Glutamatergic neuron (in vitro differentiated cells): ENCODE measurements around the gene APOL2. TPM values are rescaled to one million over a fixed set of nuclear protein-coding genes. Genes with fewer than 3 reads are reported as not detected.

Source experiments
- DNase-seq: peaks from one replicate; pipeline ENCODE4 v3.0.0; 2022
- H3K27ac Mint-ChIP-seq: one replicate; pipeline ENCODE4 v1.8.0; 2020; ENCODE audit warnings: mild to moderate bottlenecking, mixed read lengths, inconsistent platforms; ENCODE audit not compliant: unreplicated experiment
- H3K27me3 Mint-ChIP-seq: one replicate; pipeline ENCODE4 v1.8.0; 2020; ENCODE audit warnings: mild to moderate bottlenecking, moderate library complexity, mixed read lengths, inconsistent platforms; ENCODE audit not compliant: unreplicated experiment
- H3K36me3 Mint-ChIP-seq: one replicate; pipeline ENCODE4 v1.8.0; 2020; ENCODE audit warnings: mild to moderate bottlenecking, mixed read lengths, inconsistent platforms; ENCODE audit not compliant: unreplicated experiment
- H3K4me1 Mint-ChIP-seq: one replicate; pipeline ENCODE4 v1.8.0; 2020; ENCODE audit warnings: mild to moderate bottlenecking, low read depth, mixed read lengths, inconsistent platforms; ENCODE audit not compliant: unreplicated experiment
- H3K4me3 Mint-ChIP-seq: one replicate; pipeline ENCODE4 v1.8.0; 2020; ENCODE audit warnings: mild to moderate bottlenecking, mixed read lengths, inconsistent platforms; ENCODE audit not compliant: unreplicated experiment
- H3K9me3 Mint-ChIP-seq: one replicate; pipeline ENCODE4 v1.8.0; 2020; ENCODE audit warnings: mild to moderate bottlenecking, moderate library complexity, mixed read lengths, inconsistent platforms; ENCODE audit not compliant: unreplicated experiment
- CTCF ChIP-seq: fragments of 200-600 bp; sonication (generic); IDR thresholded peaks from one replicate; pipeline ENCODE4 v1.5.0; 2021; ENCODE audit not compliant: partially characterized antibody, unreplicated experiment
- total RNA-seq: library from RNA; stranded (reverse); fragmentation: NEBNext Ultra II Directional; extraction: Animal tissue kit (Norgen Biotek cat#: 25700); gene quantifications from one replicate; pipeline ENCODE4 v1.2.1, GENCODE V29; 2021; ENCODE audit not compliant: unreplicated experiment

Gene APOL2
- total RNA-seq, 1 donor from 2014 or later = not detected

- DNase-seq = no peak
- no peak overlapping the region for H3K27ac Mint-ChIP-seq
- H3K4me3 Mint-ChIP-seq = no peak overlapping the region
- H3K4me1 Mint-ChIP-seq = peaks cover 2% of the 10 kb centered on the region
- peaks cover 11% of the 10 kb centered on the region for H3K36me3 Mint-ChIP-seq
- TF ChIP-seq CTCF = no peak
- peaks cover 4% of the 10 kb centered on the region for H3K27me3 Mint-ChIP-seq
- H3K9me3 Mint-ChIP-seq = peaks cover 10% of the 10 kb centered on the region
These were observed 46.2 kb upstream of the APOL2 start for GRCh38 chr22:36285545-36285944.

- peaks cover 10% of the 10 kb centered on the region for H3K36me3 Mint-ChIP-seq
- DNase-seq = no peak
- no peak overlapping the region for H3K27ac Mint-ChIP-seq
- H3K4me1 Mint-ChIP-seq = peaks cover 2% of the 10 kb centered on the region
- H3K4me3 Mint-ChIP-seq = no peak overlapping the region
- no peak for TF ChIP-seq CTCF
- H3K9me3 Mint-ChIP-seq = peaks cover 10% of the 10 kb centered on the region
- peaks cover 4% of the 10 kb centered on the region for H3K27me3 Mint-ChIP-seq
These were observed 45.7 kb upstream of the APOL2 start for GRCh38 chr22:36285017-36285416.

DNA sequence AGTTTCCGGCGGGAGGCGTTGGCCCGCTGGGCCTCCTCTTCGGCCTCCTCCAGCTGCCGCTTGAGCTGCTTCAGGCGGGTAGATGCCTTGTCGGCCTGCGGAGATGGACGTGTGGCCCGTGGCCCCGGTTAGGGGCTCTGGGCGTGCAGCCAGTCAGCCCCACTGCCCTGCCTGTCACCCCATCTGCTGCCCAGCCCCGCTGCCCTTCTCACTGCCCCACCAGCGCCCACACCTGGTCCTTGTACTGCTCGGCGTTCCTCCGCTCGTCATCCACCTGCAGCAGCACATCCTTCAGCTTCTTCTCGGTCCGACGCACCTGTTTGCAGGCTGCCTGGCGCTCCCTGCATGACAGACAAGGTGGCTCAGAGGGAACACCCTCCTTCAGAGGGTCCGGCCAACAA lies 44.8 kb upstream of the APOL2 start:
- Mint-ChIP-seq H3K27ac (no peak overlapping the region), H3K36me3 (peaks cover 9% of the 10 kb centered on the region), H3K4me3 (no peak overlapping the region), H3K27me3 (peaks cover 4% of the 10 kb centered on the region), H3K9me3 (peaks cover 4% of the 10 kb centered on the region), H3K4me1 (peaks cover 2% of the 10 kb centered on the region)
- TF ChIP-seq CTCF = no peak
- no peak for DNase-seq

DNA sequence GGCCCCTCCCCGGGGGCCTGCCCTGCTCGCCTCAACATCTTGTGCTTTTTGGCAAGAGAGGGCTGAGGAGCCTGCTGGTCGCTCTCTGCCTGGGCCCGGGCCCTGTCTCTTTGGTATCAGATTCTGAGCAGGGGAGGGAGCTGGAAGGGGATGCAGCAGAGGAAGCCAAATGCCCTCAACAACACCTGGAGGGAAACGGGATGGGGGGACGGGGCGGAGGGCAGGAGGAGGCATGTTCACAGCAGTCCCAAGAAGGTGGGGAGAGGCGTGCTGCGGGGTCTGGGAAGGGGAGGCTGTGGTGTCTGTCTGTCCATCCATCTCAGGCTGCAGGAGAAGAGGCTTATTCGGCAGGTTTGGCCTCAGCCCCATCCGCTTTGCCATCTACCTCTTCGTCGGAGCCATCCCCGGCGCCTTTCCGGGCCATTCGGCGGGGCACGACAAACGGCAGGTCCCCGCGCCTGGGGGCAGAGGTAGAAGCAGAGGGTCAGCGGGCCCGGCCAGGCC lies 43.1 kb upstream of the APOL2 start:
- H3K4me1 Mint-ChIP-seq = peaks cover 2% of the 10 kb centered on the region
- H3K27me3 Mint-ChIP-seq = peaks cover 4% of the 10 kb centered on the region
- no peak for DNase-seq
- no peak overlapping the region for H3K4me3 Mint-ChIP-seq
- no peak overlapping the region for H3K27ac Mint-ChIP-seq
- peaks cover 2% of the 10 kb centered on the region for H3K9me3 Mint-ChIP-seq
- TF ChIP-seq CTCF = no peak
- H3K36me3 Mint-ChIP-seq = peaks cover 6% of the 10 kb centered on the region

DNA sequence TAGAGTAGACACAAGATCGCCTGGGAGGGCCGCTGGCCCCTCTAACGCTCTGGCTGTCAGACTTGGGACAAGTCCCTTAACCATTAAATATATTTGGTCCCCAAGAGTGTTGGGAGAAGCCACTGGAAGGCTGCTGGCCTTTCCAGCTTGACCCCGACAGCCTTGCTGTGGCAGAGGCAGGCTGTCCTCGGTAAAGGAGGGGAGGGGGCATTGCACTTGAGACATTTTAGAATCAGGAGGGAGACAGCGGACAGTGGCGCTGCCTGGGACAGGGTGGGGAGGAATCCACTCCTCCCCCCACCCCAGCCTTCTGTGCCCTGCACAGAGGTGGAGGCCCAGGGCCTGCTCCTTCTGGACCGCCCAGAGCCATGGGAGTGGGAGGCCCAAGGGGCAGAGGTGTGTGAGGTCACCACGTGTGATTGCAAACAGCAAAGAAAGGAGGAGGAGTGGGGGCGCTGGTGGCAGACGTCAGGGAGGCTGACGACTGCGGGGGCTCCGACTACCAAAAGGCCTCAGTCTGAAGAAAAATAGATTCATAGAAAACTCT lies 42.5 kb upstream of the APOL2 start:
- peaks cover 6% of the 10 kb centered on the region for H3K36me3 Mint-ChIP-seq
- no peak for TF ChIP-seq CTCF
- peaks cover 2% of the 10 kb centered on the region for H3K4me1 Mint-ChIP-seq
- H3K4me3 Mint-ChIP-seq = no peak overlapping the region
- H3K27ac Mint-ChIP-seq = no peak overlapping the region
- no peak for DNase-seq
- peaks cover 4% of the 10 kb centered on the region for H3K27me3 Mint-ChIP-seq
- no peaks in the 10 kb centered on the region for H3K9me3 Mint-ChIP-seq
